ENCODE data around the gene SH2D6. TPM values are rescaled to one million over a fixed set of nuclear protein-coding genes. Genes with fewer than 3 reads are reported as not detected.

The SH2D6 gene
- total and polyA plus RNA-seq, 9 of the 15 experiments (the other 6 are each of a cell fraction or from before 2014, with no cell fraction given) = 0.07 to 0.76 (median 0.33) TPM; not detected in 2

- TF ChIP-seq XRCC3 (IDR thresholded peaks at IDR 0.05) (no peak), PURB (CRISPR knock-in tag; IDR thresholded peaks at IDR 0.05; ENCODE audit: low read depth) (no peak), KLF10 (CRISPR knock-in tag; IDR thresholded peaks at IDR 0.05) (no peak), ARNT (IDR thresholded peaks at IDR 0.05) (no peak), ASH1L (IDR thresholded peaks at IDR 0.05; ENCODE audit: borderline replicate concordance, low read depth, partially characterized antibody) (no peak), NCOR1 (IDR thresholded peaks at IDR 0.05) (no peak), ZHX1 (conservative IDR thresholded peaks at IDR 0.05; ENCODE audit: low read length) (no peak), POU5F1 (IDR thresholded peaks at IDR 0.05; ENCODE audit: borderline replicate concordance, low read depth, low read length, partially characterized antibody) (no peak), TAF7 (tag; IDR thresholded peaks at IDR 0.05) (no peak), NFRKB (IDR thresholded peaks at IDR 0.05; ENCODE audit: low read depth) (0 out of 2 replicates have a peak, but pooled peaks have one; percentile 34), TCF15 (CRISPR knock-in tag; IDR thresholded peaks at IDR 0.05) (no peak), RBM22 (IDR thresholded peaks at IDR 0.05; ENCODE audit: low read depth, low read length, poor library complexity, severe bottlenecking) (no peak), RCOR1 (IDR thresholded peaks at IDR 0.05; ENCODE audit: borderline replicate concordance in 1 of 2, low read depth in 2 of 2, low read length in 2 of 2) (no peak), ZNF398 (CRISPR knock-in tag; IDR thresholded peaks at IDR 0.05) (no peak), HDAC1 (IDR thresholded peaks at IDR 0.05) (peak in 1 of 2 experiments; percentile 40; a peak in 1 of 4 replicates), PCBP2 (IDR thresholded peaks at IDR 0.05; ENCODE audit: low read depth, low read length, poor library complexity, severe bottlenecking) (no peak), ZKSCAN8 (CRISPR knock-in tag; IDR thresholded peaks at IDR 0.05) (no peak), FOSL1 (tag; conservative IDR thresholded peaks at IDR 0.05) (peak; percentile 35; the same call in 1 of the 2 replicates), MAFF (IDR thresholded peaks at IDR 0.05; ENCODE audit: low read length) (no peak; the same call in 1 of the 2 replicates), EHMT2 (IDR thresholded peaks at IDR 0.05) (no peak)
Observed at GRCh38 chr2:85437488-85438200, 19.1 kb downstream of the SH2D6 start (continued).

Data from K562 (cell line).